Measurements from ENCODE around the gene PKD1L1. TPM values are rescaled to one million over a fixed set of nuclear protein-coding genes. Genes with fewer than 3 reads are reported as not detected.

Gene PKD1L1
- total RNA-seq, 1 experiment from 2014 or later, result 0.07 TPM

DNA sequence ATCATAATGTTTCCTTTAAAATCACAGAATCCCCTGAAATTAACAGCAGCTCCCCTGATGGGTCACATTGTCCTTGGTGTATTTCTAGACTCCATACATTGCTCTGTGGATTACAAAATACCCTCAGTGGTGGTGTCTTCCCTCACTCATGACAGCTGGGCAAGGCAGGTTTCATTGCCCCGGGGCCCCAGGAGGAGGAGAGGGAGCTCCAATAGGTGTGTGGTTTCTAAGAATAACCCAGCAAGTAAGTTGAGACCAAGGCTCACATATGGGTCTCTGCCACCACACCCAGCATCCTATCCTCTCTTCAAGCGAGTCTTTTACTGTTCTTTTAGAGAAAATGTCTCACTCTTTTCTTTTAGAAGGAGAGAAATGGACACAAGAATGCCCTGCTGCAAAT, 63.6 kb downstream of the PKD1L1 start:
- no peak for ATAC-seq
- Mint-ChIP-seq H3K9me3 (no peaks in the 10 kb centered on the region), H3K4me3 (no peak overlapping the region), H3K27ac (no peak overlapping the region), H3K27me3 (ENCODE audit: low read depth) (no peaks in the 10 kb centered on the region), H3K36me3 (no peaks in the 10 kb centered on the region), H3K4me1 (no peaks in the 10 kb centered on the region)
- POLR2A ChIA-PET, result no interaction called here
- no peak for TF ChIP-seq TEAD4 (CRISPR knock-in tag; IDR thresholded peaks at IDR 0.05)
- no peak for TF ChIP-seq SP1 (CRISPR knock-in tag; conservative IDR thresholded peaks at IDR 0.05)
- TF ChIP-seq GTF2I (CRISPR knock-in tag; conservative IDR thresholded peaks at IDR 0.05), result no peak
- TF ChIP-seq, protein P1, sequence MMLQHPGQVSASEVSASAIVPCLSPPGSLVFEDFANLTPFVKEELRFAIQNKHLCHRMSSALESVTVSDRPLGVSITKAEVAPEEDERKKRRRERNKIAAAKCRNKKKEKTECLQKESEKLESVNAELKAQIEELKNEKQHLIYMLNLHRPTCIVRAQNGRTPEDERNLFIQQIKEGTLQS (CRISPR knock-in tag; conservative IDR thresholded peaks at IDR 0.05), result no peak
- no peak for TF ChIP-seq KAT7 (CRISPR knock-in tag; IDR thresholded peaks at IDR 0.05; ENCODE audit: borderline replicate concordance)
- TF ChIP-seq, protein P2, sequence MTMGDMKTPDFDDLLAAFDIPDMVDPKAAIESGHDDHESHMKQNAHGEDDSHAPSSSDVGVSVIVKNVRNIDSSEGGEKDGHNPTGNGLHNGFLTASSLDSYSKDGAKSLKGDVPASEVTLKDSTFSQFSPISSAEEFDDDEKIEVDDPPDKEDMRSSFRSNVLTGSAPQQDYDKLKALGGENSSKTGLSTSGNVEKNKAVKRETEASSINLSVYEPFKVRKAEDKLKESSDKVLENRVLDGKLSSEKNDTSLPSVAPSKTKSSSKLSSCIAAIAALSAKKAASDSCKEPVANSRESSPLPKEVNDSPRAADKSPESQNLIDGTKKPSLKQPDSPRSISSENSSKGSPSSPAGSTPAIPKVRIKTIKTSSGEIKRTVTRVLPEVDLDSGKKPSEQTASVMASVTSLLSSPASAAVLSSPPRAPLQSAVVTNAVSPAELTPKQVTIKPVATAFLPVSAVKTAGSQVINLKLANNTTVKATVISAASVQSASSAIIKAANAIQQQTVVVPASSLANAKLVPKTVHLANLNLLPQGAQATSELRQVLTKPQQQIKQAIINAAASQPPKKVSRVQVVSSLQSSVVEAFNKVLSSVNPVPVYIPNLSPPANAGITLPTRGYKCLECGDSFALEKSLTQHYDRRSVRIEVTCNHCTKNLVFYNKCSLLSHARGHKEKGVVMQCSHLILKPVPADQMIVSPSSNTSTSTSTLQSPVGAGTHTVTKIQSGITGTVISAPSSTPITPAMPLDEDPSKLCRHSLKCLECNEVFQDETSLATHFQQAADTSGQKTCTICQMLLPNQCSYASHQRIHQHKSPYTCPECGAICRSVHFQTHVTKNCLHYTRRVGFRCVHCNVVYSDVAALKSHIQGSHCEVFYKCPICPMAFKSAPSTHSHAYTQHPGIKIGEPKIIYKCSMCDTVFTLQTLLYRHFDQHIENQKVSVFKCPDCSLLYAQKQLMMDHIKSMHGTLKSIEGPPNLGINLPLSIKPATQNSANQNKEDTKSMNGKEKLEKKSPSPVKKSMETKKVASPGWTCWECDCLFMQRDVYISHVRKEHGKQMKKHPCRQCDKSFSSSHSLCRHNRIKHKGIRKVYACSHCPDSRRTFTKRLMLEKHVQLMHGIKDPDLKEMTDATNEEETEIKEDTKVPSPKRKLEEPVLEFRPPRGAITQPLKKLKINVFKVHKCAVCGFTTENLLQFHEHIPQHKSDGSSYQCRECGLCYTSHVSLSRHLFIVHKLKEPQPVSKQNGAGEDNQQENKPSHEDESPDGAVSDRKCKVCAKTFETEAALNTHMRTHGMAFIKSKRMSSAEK (CRISPR knock-in tag; IDR thresholded peaks at IDR 0.05; ENCODE audit: borderline replicate concordance), result no peak
- TF ChIP-seq, protein P3, sequence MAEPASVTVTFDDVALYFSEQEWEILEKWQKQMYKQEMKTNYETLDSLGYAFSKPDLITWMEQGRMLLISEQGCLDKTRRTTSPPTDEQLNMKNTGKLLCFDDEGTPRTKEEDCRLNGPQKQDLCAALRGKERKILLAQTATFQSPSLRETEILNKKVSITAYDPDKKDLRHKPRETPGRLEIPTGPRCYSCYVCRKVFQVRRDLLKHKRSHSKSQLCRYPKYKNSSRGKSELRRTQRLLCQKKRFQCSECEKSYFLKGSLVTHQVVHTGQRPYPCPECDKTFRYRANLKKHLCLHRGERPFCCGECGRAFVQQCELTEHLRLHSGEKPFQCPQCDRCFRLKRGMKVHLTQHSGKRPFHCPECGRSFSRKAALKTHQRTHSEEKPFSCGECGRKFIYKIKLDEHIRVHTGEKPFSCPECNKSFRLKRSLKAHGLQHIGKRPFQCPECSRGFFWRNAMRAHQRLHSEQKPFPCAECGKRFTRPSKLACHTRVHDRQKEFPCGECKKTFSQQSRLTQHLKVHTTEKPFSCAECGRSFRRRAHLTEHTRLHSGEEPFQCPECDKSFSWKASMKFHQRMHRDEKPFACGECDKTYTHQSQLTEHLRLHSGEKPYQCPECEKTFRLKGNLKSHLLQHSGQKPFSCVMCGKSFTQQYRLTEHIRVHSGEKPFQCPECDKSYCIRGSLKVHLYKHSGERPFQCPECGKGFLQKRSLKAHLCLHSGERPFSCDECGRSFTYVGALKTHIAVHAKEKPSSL (CRISPR knock-in tag; conservative IDR thresholded peaks at IDR 0.05), result no peak
- TF ChIP-seq, protein P4, sequence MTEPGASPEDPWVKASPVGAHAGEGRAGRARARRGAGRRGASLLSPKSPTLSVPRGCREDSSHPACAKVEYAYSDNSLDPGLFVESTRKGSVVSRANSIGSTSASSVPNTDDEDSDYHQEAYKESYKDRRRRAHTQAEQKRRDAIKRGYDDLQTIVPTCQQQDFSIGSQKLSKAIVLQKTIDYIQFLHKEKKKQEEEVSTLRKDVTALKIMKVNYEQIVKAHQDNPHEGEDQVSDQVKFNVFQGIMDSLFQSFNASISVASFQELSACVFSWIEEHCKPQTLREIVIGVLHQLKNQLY (CRISPR knock-in tag; IDR thresholded peaks at IDR 0.05), result no peak
- no peak for TF ChIP-seq NR3C1 (CRISPR knock-in tag; conservative IDR thresholded peaks at IDR 0.05; ENCODE audit: low read depth)
- no peak for TF ChIP-seq ESRRA (CRISPR knock-in tag; IDR thresholded peaks at IDR 0.05; ENCODE audit: borderline replicate concordance)
- TF ChIP-seq PRRX2 (CRISPR knock-in tag; IDR thresholded peaks at IDR 0.05), result no peak
- no peak for TF ChIP-seq ZBTB21 (CRISPR knock-in tag; IDR thresholded peaks at IDR 0.05; ENCODE audit: borderline replicate concordance)
- CTCF ChIA-PET, result interaction anchor here (1.0 kb wide), 1 partner anchor 55 kb away, joined by 3 read pairs; no protein-coding TSS in a partner anchor
- no peak for DNase-seq (ENCODE audit: low spot score)

GRCh38 chr7:47882635-47883034, 65.6 kb downstream of the PKD1L1 start:
- H3K36me3 Mint-ChIP-seq, result no peaks in the 10 kb centered on the region
- no peaks in the 10 kb centered on the region for H3K27me3 Mint-ChIP-seq (ENCODE audit: low read depth)
- TF ChIP-seq, protein P3 (CRISPR knock-in tag; conservative IDR thresholded peaks at IDR 0.05), result no peak
- TF ChIP-seq KAT7 (CRISPR knock-in tag; IDR thresholded peaks at IDR 0.05; ENCODE audit: borderline replicate concordance), result no peak
- POLR2A ChIA-PET, result no interaction called here
- CTCF ChIA-PET, result no interaction called here
- DNase-seq (ENCODE audit: low spot score), result no peak
- no peak for ATAC-seq
- no peaks in the 10 kb centered on the region for H3K9me3 Mint-ChIP-seq
- H3K4me3 Mint-ChIP-seq, result no peak overlapping the region
- peaks cover 7% of the 10 kb centered on the region for H3K4me1 Mint-ChIP-seq
- no peak overlapping the region for H3K27ac Mint-ChIP-seq
